ENCODE measurements around the gene LANCL2. TPM values are rescaled to one million over a fixed set of nuclear protein-coding genes. Genes with fewer than 3 reads are reported as not detected.
A peak's percentile ranks its signal among the peaks of the same experiment; 100 is the strongest.
"Not testable (repeated sequence)": the region's sequence is repeated elsewhere in the genome, so short reads cannot be mapped to it uniquely, and the experiment has no call there.

Gene LANCL2
- total and polyA plus RNA-seq, 12 donors: 3.1 to 11.1 (median 8.6) TPM

DNA sequence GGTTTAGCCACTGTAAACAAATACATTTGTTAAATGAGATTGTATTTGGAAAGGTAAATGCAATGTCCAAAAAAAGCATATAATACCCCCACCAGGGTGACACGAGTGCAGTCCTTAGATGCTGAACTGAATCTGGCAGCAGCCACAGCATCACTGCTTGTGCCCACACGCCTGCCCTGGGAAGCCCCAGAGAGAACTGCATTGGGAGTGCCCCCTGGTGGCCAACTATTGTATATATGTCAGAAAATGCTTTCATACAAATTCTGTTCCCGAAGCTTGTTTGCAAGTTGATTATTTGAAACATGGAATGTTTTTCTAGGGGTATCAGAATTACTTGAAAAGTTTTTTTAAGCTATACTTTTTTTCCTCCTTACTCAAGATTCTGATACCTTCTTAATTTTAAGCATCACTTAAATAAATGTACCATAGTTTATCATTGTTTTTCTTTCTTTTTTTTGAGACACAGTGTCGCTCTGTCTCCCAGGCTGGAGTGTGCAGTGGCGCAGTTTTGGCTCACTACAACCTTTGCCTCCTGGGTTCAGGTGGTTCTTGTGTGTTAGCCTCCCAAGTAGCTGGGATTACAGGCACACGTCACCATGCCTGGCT lies 50.1 kb downstream of the LANCL2 start:
- DNase-seq (peak; percentile 66 to 83), ATAC-seq (peak; percentile 72 to 91 (median 79))
- H3K27ac ChIP-seq: no peak overlapping the region
- no peak overlapping the region for H3K4me3 ChIP-seq
- H3K4me1 ChIP-seq: no peaks in the 10 kb centered on the region
- WGBS, 2 donors: 42 to 50% methylated on average over 6 of the region's 6 CpGs
- TF ChIP-seq, protein P1, sequence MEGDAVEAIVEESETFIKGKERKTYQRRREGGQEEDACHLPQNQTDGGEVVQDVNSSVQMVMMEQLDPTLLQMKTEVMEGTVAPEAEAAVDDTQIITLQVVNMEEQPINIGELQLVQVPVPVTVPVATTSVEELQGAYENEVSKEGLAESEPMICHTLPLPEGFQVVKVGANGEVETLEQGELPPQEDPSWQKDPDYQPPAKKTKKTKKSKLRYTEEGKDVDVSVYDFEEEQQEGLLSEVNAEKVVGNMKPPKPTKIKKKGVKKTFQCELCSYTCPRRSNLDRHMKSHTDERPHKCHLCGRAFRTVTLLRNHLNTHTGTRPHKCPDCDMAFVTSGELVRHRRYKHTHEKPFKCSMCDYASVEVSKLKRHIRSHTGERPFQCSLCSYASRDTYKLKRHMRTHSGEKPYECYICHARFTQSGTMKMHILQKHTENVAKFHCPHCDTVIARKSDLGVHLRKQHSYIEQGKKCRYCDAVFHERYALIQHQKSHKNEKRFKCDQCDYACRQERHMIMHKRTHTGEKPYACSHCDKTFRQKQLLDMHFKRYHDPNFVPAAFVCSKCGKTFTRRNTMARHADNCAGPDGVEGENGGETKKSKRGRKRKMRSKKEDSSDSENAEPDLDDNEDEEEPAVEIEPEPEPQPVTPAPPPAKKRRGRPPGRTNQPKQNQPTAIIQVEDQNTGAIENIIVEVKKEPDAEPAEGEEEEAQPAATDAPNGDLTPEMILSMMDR (IDR thresholded peaks at IDR 0.05): peak; percentile 70 to 90 (median 86)
- peaks cover 0 to 28% (median 0%) of the 10 kb centered on the region in 9 donors for H3K36me3 ChIP-seq
- H3K27me3 ChIP-seq: no peaks in the 10 kb centered on the region
- intact Hi-C loops (cut with DNase I): loop anchor here in 9 of 10 donors (1.0 to 10.0 kb wide), 6 partner anchors 133 to 643 kb away; no protein-coding TSS in a partner anchor
- no peaks in the 10 kb centered on the region for H3K9me3 ChIP-seq

DNA sequence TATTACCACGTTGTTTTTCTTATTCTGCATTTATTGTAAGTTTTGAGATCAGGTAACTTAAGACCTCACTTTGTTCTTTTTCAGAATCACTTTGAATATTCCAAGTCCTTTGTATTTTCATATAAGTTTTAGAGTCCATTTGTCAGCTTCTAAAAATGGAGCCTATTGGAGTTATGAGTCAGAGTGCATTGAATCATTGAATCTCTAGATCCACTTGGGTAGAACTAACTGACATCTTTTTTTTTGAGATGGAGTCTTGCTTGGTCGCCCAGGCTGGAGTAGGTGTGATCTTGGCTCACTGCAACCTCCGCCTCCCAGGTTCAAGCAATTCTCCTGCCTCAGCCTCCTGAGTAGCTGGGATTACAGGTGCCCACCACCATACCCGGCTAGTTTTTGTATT lies 52.3 kb downstream of the LANCL2 start:
- not testable (repeated sequence) for H3K4me3 ChIP-seq, H3K27ac ChIP-seq, H3K27me3 ChIP-seq, H3K9me3 ChIP-seq, ATAC-seq, H3K4me1 ChIP-seq, DNase-seq
- WGBS, 2 donors: 93 to 94% methylated on average over 4 of the region's 4 CpGs
- peaks cover 0 to 13% (median 0%) of the 10 kb centered on the region in 9 donors for H3K36me3 ChIP-seq
- intact Hi-C loops (cut with DNase I): loop anchor here in 4 of 10 donors (5.0 to 10.0 kb wide), 4 partner anchors 135 to 645 kb away; no protein-coding TSS in a partner anchor

DNA sequence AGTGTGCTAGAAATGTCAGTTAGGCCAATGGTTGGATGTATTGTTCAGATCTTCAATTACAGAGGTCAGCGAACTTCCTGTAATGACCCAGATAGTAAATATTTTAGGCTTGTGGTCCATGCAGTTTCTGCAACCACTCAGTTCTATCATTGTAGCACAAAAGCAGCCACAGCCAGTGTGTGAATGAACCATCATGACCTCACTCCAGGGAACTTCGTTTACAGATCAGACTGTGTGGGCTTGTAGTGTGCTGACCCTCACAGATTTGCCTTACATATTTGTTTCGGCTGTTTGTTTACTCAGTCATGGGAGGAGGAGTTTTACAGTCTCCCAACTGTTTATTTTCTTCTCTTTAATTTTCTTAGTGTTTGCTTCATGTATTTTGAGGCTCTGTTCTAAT lies 55.4 kb downstream of the LANCL2 start:
- Histone ChIP-seq H3K36me3 (peaks cover 0 to 10% (median 3%) of the 10 kb centered on the region in 9 donors), H3K4me3 (no peak overlapping the region), H3K27me3 (no peaks in the 10 kb centered on the region), H3K9me3 (no peaks in the 10 kb centered on the region), H3K27ac (no peak overlapping the region), H3K4me1 (no peaks in the 10 kb centered on the region)
- DNase-seq (no peak), ATAC-seq (no peak)
- 67 to 79% methylated on average over 3 of the region's 3 CpGs for WGBS, 2 donors
- TF ChIP-seq, protein P1 (IDR thresholded peaks at IDR 0.05): no peak
- intact Hi-C loops (cut with DNase I): loop anchor here in 1 of 10 donors (10.0 kb wide), 1 partner anchor 646 kb away; no protein-coding TSS in a partner anchor

DNA sequence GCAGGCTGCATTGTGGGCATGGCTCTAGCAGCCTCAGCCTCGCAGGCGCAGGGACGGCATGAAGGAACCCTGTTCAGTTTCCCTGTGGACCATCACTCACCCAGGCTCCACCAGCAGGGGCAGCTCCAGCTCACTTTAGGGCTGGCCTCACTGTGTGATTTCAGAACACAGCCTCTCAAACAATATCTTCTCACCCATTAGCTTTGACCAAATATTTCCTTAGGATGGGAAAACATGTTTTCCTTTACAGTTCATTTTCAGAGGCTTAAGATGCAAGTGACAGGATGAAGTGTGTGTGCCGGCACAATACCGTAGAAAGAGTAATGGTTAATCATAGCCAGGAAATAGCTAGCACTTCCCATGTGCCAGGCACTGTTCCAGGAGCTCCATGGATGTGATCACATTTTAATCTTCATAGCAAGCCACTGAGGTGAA lies 58.2 kb downstream of the LANCL2 start:
- Histone ChIP-seq H3K4me3 (no peak overlapping the region), H3K36me3 (peaks cover 0 to 25% (median 15%) of the 10 kb centered on the region in 9 donors), H3K4me1 (no peaks in the 10 kb centered on the region), H3K9me3 (no peaks in the 10 kb centered on the region), H3K27me3 (no peaks in the 10 kb centered on the region), H3K27ac (no peak overlapping the region)
- intact Hi-C loops (cut with DNase I): loop anchor here in 1 of 10 donors (10.0 kb wide), 1 partner anchor 648 kb away; no protein-coding TSS in a partner anchor
- TF ChIP-seq, protein P1 (IDR thresholded peaks at IDR 0.05): no peak
- DNase-seq (no peak), ATAC-seq (no peak)
- WGBS, 2 donors: 57 to 64% methylated on average over 5 of the region's 5 CpGs

DNA sequence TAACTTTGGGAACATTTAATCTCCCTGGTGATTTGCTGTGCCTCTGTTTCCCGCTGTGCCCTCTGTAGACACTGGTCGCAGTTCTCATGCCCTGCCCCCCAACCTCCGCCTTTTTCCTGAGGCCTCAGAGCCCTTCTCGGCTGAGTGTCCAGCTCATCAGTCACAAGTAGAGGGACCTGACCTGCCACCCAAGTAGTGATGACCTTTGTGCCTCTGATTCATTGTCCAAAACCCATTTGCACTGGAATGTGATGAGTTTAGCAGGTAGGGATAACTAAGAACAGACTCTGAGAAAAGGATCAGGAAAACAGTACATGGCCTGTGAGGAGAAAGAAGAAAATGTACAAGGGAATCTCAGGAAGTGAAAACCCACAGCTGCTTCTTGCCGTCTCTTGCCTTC lies 58.8 kb downstream of the LANCL2 start:
- intact Hi-C loops (cut with DNase I): loop anchor here in 1 of 10 donors (10.0 kb wide), 1 partner anchor 649 kb away; no protein-coding TSS in a partner anchor
- no peak for ATAC-seq
- Histone ChIP-seq H3K4me3 (no peak overlapping the region), H3K9me3 (no peaks in the 10 kb centered on the region), H3K27ac (no peak overlapping the region), H3K27me3 (no peaks in the 10 kb centered on the region), H3K4me1 (no peaks in the 10 kb centered on the region), H3K36me3 (peaks cover 0 to 25% (median 15%) of the 10 kb centered on the region in 9 donors)
- DNase-seq: no peak
- 82 to 90% methylated on average over 5 of the region's 5 CpGs for WGBS, 2 donors
- TF ChIP-seq, protein P1 (IDR thresholded peaks at IDR 0.05): no peak
